Activated T-cell treated with anti-CD3 and anti-CD28 coated beads for 48 hours (primary cell): ENCODE data around the gene TTLL9.
"Not testable (repeated sequence)": the region's sequence is repeated elsewhere in the genome, so short reads cannot be mapped to it uniquely, and the experiment has no call there.

ENCODE experiments used
- DNase-seq: peaks from one replicate; pipeline ENCODE4 v3.0.0-alpha.2; 2020; ENCODE audit warnings: low read depth

TTLL9 gene

DNA sequence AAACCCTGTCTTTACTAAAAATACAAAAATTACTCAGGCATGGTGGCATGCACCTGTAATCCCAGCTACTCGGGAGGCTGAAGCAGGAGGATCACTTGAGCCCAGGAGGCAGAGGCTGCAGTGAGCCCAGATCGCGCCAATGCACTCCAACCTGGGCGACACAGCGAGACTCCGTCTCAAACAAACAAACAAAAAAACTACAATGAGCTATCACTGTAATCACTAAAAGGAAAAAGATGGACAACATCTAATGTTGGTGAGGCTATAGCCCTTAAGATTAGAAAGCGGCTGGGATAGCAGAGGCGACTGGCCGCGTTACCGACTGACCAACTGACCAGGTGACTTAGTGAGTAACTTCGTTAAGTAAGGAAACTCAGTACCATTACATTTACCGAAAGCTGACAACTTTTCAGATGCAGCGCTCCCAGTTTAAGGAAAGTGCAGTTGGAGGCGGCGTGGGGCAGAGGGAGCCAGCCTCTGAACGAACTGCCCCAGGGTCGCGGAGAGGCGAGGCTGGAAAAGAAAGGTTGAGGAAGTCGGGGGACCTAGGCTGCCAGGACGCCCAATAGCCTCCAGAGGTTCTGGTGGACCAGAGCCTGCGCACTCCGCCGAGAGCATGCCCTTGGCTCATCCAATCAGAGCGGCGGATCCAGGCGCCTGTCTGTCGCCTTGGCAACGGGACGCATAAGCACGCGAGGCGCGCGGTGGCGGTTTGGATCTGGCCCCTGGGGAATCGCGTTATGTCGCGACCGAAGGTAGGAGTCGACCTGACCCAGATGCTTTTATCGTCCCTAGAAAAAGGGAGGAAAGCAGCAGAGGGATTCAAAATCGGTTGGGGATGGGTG, 8.9 kb downstream of the TTLL9 start:
- DNase-seq = peak; percentile 80

- DNase-seq = no peak
Observed at GRCh38 chr20:31881945-31882344, 11.5 kb downstream of the TTLL9 start.

- DNase-seq = no peak
Observed at GRCh38 chr20:31883829-31884228, 13.4 kb downstream of the TTLL9 start.

DNA sequence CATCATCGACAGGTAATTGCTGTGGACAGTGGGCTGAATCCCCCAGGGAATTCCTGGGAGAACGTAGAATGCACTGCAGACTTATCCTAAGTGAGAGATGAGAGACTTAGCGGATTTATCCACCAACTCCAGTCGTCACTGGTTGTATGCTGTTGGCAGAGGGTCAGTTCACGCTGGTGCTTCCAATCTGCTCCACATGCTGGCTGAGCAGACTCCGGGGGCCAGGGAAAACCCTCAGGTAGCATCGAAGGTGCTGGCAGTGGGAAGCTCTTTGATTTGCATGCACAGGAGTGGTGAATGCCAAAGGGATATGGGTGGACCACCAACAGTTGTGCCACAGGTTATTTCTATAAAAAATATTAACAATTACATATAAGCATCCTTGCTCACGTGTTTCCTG, 20.2 kb downstream of the TTLL9 start:
- DNase-seq = no peak

GRCh38 chr20:31894980-31895675, 24.7 kb downstream of the TTLL9 start:
- DNase-seq = no peak

DNA sequence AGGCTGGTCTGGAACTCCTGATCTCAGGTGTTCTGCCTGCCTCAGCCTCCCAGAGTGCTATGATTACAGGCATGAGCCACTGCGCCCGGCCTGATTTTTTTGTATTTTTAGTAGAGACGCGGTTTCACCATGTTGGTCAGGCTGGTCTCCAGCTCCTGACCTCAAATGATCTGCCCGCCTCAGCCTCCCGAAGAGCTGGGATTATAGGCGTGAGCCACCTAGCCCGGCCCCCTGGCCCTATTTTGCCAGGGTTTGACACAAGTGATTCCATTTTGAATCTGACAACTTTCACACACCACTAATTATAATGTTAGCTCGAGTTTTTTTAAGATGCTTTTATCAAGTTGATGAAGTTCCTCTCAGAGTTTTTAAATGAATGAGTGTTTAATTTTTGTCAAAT, 25.6 kb downstream of the TTLL9 start:
- no peak for DNase-seq

DNA sequence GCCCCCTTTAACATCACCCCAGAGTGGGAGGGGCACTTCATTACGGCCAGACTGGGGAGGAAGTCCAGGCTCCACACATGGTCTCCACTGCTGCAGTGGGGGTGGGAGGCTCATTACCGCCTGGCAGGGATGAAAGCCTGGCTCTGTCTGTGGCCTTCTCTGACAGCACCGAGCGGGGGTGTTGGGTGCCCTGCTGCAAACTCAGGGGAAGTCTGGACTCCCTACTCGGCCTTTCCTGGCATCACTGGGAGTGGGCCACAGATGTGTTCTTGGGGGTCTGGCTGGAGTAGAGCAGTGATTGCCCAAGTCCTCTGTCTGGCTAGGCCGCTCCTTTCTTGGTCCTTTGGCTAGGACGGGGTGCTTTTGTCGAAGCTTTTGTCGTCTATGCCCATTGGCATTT, 27.1 kb downstream of the TTLL9 start:
- DNase-seq = no peak

DNA sequence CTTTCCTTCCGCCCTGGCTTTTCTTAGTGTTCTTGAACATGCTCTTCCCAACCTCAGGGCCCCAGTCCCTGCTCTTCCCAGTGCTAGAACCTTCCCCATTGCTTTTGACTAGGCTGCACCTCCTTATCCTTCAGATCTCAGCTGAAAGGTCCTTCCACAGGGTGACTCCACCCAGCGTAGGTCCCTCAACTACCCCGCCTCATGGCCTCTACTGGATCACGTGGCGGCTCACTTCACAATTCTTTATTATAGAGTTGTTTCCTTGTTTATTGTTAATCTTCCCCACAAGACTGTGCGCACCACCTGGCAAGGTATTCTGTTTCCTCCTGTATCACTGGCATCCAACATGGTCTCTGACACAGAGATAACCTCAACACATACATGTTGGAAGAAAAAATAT, 31.2 kb downstream of the TTLL9 start:
- no peak for DNase-seq

GRCh38 chr20:31903627-31904386, 33.4 kb downstream of the TTLL9 start:
- DNase-seq = no peak

- no peak for DNase-seq
Observed at GRCh38 chr20:31906001-31906400, 35.6 kb downstream of the TTLL9 start.

- no peak for DNase-seq
Observed at GRCh38 chr20:31907046-31907445, 36.6 kb downstream of the TTLL9 start.

DNA sequence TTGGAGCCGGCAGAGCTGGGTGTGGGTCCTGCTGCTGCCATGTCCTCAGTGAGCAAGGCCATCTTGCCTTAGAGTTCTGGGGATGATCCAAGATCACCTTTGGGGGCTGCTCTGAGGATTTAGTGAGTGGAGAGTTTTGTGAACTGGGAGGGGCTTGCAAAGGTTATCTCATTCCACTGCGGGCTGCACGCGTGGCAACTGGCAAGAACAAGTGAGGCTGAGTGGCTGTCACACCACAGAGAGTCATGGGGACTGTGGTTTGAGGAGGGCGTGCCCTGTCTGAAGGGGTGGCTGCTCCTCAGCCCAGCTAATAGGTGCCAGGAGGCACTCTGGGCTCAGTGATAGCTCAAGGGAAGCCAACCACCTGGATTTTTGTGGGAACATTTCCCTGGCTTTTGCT, 37.6 kb downstream of the TTLL9 start:
- DNase-seq = no peak

DNA sequence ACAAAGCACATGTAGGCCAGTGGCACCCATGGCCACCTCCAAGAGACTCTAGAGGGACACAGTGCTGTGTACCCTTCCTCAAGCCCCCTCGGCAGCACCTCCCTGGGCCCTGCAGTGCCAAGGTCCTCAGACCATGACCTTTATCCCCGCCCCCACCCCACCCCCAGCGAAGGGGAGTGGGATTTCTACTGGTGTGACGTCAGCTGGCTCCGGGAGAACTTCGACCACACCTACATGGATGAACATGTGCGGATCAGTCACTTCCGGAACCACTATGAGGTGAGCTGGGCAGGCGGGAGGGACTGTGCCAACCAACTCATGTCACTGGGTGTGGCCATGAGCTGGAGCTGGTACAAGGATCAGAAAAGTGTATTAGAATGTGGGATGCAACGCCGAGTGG, 38.0 kb downstream of the TTLL9 start:
- no peak for DNase-seq

GRCh38 chr20:31909253-31910070, 39.0 kb downstream of the TTLL9 start:
- no peak for DNase-seq

- DNase-seq = no peak
Observed at GRCh38 chr20:31910071-31910803, 39.8 kb downstream of the TTLL9 start.

DNA sequence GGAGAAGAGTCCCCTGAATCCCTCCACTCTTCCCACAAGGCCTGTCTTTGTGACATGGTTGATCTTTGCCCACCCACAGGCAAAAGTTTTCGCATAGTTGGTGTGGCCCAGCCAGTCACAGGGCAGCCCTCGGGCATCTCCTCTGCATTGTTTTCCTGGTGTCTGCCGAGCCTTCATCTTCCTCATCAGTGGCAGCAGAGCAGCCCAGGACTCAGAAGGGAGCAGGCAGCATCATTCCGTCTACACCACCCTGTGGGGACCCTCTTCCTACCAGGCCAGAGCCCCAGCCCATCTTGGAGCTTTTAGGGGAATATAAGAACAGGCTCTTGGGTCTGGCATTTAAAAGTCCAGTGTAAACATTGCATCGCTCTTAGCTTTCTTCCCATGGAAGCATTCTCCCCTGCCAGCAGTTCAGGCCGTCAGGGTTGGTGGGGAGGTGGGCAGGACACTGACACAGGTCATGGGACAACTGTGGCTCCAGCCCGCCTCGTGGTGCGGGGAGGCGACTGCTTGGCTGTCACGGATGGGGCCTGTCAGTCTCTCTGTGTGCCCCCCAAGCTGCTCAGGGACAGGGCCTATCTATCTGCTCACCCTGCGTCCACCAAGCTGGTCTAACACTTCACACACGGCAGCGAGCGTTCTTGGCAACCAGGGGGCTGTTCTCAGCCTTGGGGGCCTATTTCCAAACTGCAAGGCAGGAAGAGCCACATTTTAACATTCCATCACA, 43.2 kb downstream of the TTLL9 start:
- no peak for DNase-seq

DNA sequence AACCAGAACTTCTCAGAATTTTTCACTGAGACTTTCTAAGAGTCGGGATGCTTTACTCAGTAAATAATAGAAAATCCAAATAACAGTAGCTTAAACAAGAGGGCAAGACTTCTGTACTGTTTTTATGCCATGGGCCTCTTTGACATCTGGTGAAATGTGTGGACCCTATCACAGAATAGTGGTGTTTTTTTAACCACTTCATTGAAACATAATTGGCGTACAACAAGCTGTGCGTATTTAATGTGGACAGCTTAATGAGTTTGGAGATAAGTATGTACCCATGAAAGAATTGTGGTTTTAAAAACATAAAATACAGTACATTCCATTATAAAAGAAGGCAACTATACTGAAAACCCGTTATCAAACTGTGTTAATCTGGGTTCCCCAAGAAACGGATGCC, 43.7 kb downstream of the TTLL9 start:
- no peak for DNase-seq

- no peak for DNase-seq
Observed at GRCh38 chr20:31915491-31916280, 45.3 kb downstream of the TTLL9 start.

GRCh38 chr20:31916708-31917107, 46.3 kb downstream of the TTLL9 start:
- no peak for DNase-seq

DNA sequence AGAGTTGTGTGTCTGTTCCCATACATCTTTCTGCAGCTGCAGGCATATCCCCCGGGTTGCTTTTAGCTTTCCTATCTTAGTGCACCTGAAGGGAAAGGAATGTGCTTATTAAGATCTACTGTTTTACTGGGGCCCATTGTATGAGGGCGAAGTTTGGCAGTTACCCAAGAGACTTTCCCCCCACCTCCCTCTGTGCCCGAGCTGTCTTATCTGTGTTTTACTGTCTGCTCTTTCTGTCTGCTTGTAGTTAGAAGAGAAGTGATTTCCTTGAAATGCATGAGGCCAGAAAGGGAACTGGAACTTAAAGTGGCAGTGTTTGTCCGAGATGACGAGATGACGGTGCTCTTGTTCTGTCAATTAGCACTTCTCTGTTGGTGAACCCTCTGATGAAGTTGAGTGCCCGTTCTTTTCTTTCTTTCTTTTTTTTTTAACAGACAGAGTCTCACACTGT, 47.6 kb downstream of the TTLL9 start:
- not testable (repeated sequence) for DNase-seq
